DOHH2 (cell line): ENCODE measurements around the gene SIDT2.

ENCODE experiments used
- H3F3A ChIP-seq: fragments of 200-600 bp; sonication (generic), shearing (Covaris generic); 2 replicates; pipeline ENCODE4 v1.6.0; 2016; ENCODE audit warnings: antibody characterized with exemption, mild to moderate bottlenecking; ENCODE audit not compliant: control insufficient read depth, insufficient read depth
- H3K27ac ChIP-seq: fragments of 200-600 bp; sonication (generic); 2 replicates; pipeline ENCODE4 v1.5.1; 2014; ENCODE audit warnings: low read depth, mild to moderate bottlenecking, low read length, moderate library complexity
- H3K27me3 ChIP-seq: fragments of 200-600 bp; sonication (generic); 2 replicates; pipeline ENCODE4 v1.6.1; 2014; ENCODE audit warnings: mild to moderate bottlenecking, low read length, mixed read lengths; ENCODE audit not compliant: control insufficient read depth
- H3K36me3 ChIP-seq: fragments of 200-600 bp; sonication (generic); 2 replicates; pipeline ENCODE4 v1.6.1; 2014; ENCODE audit warnings: mild to moderate bottlenecking, low read length, moderate library complexity, mixed read lengths; ENCODE audit not compliant: control insufficient read depth
- H3K4me1 ChIP-seq: fragments of 200-600 bp; sonication (generic); 2 replicates; pipeline ENCODE4 v1.6.1; 2014; ENCODE audit warnings: mild to moderate bottlenecking, low read length, mixed read lengths; ENCODE audit not compliant: control insufficient read depth
- H3K4me2 ChIP-seq: fragments of 200-600 bp; sonication (generic); 2 replicates; pipeline ENCODE4 v1.6.0; 2014; ENCODE audit warnings: mild to moderate bottlenecking, low read length, moderate library complexity
- H3K4me3 ChIP-seq: fragments of 200-600 bp; sonication (generic); 2 replicates; pipeline ENCODE4 v1.5.1; 2014; ENCODE audit warnings: mild to moderate bottlenecking, low read length, mixed read lengths
- H3K79me2 ChIP-seq: fragments of 200-600 bp; sonication (generic); 2 replicates; pipeline ENCODE4 v1.6.1; 2014; ENCODE audit warnings: mild to moderate bottlenecking, low read length, mixed read lengths; ENCODE audit not compliant: control insufficient read depth
- H3K9me2 ChIP-seq: fragments of 200-600 bp; sonication (generic); replicated peaks from 2 replicates; pipeline ENCODE4 v1.6.1; 2014; ENCODE audit warnings: mild to moderate bottlenecking, low read length, mixed read lengths; ENCODE audit not compliant: control insufficient read depth
- H3K9me3 ChIP-seq: fragments of 200-600 bp; sonication (generic); 2 replicates; pipeline ENCODE4 v1.6.1; 2014; ENCODE audit warnings: antibody characterized with exemption, low read length, mixed read lengths; ENCODE audit not compliant: control insufficient read depth, insufficient read depth
- H4K20me1 ChIP-seq: fragments of 200-600 bp; sonication (generic); 2 replicates; pipeline ENCODE4 v1.6.0; 2014; ENCODE audit warnings: low read depth, mild to moderate bottlenecking, antibody characterized with exemption, low read length, moderate library complexity; ENCODE audit not compliant: control insufficient read depth, insufficient read depth
- EZH2phosphoT487 ChIP-seq: fragments of 200-600 bp; sonication (generic); IDR thresholded peaks from 2 replicates; pipeline ENCODE4 v1.6.1; 2017; ENCODE audit warnings: borderline replicate concordance, mild to moderate bottlenecking, antibody characterized with exemption, low read length, moderate library complexity, mixed read lengths
- TF ChIP-seq, protein P1 (sequence below): fragments of 200-600 bp; sonication (generic); IDR thresholded peaks from one replicate; pipeline ENCODE4 v1.5.1; 2014; ENCODE audit warnings: antibody characterized with exemption, mild to moderate bottlenecking, low read depth, low read length; ENCODE audit not compliant: poor library complexity, severe bottlenecking

Gene SIDT2

DNA sequence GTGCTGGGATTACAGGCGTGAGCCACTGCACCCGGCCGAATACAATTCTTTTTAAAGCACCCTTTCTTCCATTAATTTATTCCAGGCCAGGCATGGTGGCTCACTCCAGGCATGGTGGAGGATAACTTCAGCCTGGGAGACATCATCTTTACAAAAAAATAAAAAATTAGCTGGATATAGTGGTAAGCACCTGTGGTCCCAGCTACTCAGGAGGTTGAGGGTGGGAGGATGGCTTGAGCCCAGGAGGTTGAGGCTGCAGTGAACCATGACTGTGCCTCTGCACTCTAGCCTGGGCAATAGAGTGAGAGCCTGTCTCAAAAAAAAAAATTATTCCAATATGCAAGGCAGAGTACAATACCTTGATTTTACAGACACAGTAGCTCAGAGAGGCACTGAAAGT, 32.1 kb downstream of the SIDT2 start:
- H4K20me1 ChIP-seq: no peaks in the 10 kb centered on the region
- H3K27me3 ChIP-seq: no peaks in the 10 kb centered on the region
- no peaks in the 10 kb centered on the region for H3K79me2 ChIP-seq
- H3K9me2 ChIP-seq: no peaks in the 10 kb centered on the region
- peaks cover 15% of the 10 kb centered on the region for H3K36me3 ChIP-seq
- H3K27ac ChIP-seq: no peak overlapping the region
- H3K4me1 ChIP-seq: no peaks in the 10 kb centered on the region
- no peak for TF ChIP-seq EZH2phosphoT487
- TF ChIP-seq, protein P1, sequence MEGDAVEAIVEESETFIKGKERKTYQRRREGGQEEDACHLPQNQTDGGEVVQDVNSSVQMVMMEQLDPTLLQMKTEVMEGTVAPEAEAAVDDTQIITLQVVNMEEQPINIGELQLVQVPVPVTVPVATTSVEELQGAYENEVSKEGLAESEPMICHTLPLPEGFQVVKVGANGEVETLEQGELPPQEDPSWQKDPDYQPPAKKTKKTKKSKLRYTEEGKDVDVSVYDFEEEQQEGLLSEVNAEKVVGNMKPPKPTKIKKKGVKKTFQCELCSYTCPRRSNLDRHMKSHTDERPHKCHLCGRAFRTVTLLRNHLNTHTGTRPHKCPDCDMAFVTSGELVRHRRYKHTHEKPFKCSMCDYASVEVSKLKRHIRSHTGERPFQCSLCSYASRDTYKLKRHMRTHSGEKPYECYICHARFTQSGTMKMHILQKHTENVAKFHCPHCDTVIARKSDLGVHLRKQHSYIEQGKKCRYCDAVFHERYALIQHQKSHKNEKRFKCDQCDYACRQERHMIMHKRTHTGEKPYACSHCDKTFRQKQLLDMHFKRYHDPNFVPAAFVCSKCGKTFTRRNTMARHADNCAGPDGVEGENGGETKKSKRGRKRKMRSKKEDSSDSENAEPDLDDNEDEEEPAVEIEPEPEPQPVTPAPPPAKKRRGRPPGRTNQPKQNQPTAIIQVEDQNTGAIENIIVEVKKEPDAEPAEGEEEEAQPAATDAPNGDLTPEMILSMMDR: no peak
- H3K9me3 ChIP-seq: no peaks in the 10 kb centered on the region
- no peak overlapping the region for H3K4me3 ChIP-seq
- H3K4me2 ChIP-seq: no peak overlapping the region
- no peaks in the 10 kb centered on the region for H3F3A ChIP-seq

DNA sequence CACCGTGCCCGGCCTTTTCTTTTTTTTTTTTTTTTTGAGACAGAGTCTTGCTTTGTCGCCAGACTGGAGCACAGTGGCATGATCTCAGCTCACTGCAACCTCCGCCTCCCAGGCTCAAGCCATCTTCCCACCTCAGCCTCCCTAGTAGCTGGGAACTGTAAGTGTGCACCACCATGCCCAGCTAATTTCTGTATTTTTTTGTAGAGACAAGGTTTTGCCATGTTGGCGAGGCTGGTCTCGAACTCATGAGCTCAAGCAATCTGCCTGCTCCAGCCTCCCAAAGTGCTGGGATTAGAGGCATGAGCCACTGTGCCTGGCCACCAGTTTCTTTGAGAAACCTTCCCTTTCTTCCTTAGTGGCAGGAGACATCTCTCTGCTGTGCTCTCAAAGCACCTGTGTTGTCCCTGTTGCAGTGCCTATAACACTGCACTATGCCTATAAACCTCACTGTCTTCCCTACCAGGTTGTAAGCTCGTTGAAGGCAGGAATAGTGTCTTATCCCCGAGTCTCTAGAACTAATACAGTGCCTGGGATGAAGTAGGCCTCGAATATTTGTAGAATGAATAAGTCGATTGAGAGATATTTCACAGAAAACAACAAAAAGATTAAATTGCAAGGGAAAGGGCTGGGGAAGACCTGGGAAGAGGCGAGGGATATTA, 34.3 kb downstream of the SIDT2 start:
- H3K27me3 ChIP-seq: no peaks in the 10 kb centered on the region
- H3F3A ChIP-seq: no peaks in the 10 kb centered on the region
- TF ChIP-seq EZH2phosphoT487: no peak
- TF ChIP-seq, protein P1: no peak
- H3K4me2 ChIP-seq: no peak overlapping the region
- no peaks in the 10 kb centered on the region for H3K4me1 ChIP-seq
- no peak overlapping the region for H3K27ac ChIP-seq
- H3K9me3 ChIP-seq: no peaks in the 10 kb centered on the region
- no peaks in the 10 kb centered on the region for H3K9me2 ChIP-seq
- H4K20me1 ChIP-seq: no peaks in the 10 kb centered on the region
- no peaks in the 10 kb centered on the region for H3K79me2 ChIP-seq
- H3K4me3 ChIP-seq: no peak overlapping the region
- peaks cover 29% of the 10 kb centered on the region for H3K36me3 ChIP-seq

DNA sequence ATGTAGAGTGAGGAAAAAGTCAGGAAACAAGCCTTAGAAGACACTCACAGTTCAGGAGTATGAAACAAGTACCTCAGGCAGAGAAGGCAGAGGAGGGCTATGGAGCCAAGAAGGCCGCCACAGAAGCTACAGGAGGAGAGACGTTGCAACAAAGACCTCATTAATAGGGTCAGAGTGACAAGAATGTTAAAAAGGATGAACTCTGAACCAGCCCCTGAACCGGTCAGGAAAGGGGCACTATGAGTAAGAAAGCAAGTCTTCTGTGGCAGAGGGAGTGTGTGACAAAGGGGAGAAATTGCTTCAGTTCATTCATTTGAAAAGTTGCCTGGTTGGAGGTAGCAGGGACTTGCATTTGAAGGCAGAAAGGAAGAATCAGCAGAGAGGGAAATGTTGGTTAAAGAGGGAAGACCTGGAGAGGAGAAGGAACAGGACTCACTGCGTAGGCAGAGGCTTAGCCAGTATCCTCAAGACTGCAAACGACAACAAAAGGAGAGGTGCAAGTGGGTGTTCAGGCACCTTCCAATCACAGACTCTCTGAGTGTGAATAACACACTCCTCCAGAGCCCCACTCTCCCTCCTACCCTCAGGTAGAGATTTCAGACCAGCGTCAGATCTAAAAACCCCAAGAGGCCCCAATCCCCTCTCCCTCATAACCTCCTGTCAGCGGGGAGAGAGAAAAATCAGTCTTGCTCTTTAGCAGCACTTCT, 36.0 kb downstream of the SIDT2 start:
- H3F3A ChIP-seq: no peaks in the 10 kb centered on the region
- no peak overlapping the region for H3K27ac ChIP-seq
- no peaks in the 10 kb centered on the region for H4K20me1 ChIP-seq
- no peaks in the 10 kb centered on the region for H3K9me3 ChIP-seq
- no peaks in the 10 kb centered on the region for H3K27me3 ChIP-seq
- H3K4me2 ChIP-seq: no peak overlapping the region
- no peak overlapping the region for H3K4me3 ChIP-seq
- TF ChIP-seq EZH2phosphoT487: no peak
- TF ChIP-seq, protein P1: no peak
- H3K4me1 ChIP-seq: no peaks in the 10 kb centered on the region
- no peaks in the 10 kb centered on the region for H3K79me2 ChIP-seq
- peaks cover 44% of the 10 kb centered on the region for H3K36me3 ChIP-seq
- no peaks in the 10 kb centered on the region for H3K9me2 ChIP-seq
